ENCODE data around the gene AQP10.
"Not testable (repeated sequence)": the region's sequence is repeated elsewhere in the genome, so short reads cannot be mapped to it uniquely, and the experiment has no call there.

The AQP10 gene

GRCh38 chr1:154344977-154345837, 24.3 kb downstream of the AQP10 start:
- no peak for DNase-seq (ENCODE audit: low read depth in 2 of 2)

- DNase-seq (ENCODE audit: low read depth in 2 of 2), result no peak
Measured at GRCh38 chr1:154346276-154346917, 25.5 kb downstream of the AQP10 start.

GRCh38 chr1:154347961-154348360, 27.1 kb downstream of the AQP10 start:
- DNase-seq (ENCODE audit: low read depth in 2 of 2), result no peak

- DNase-seq (ENCODE audit: low read depth in 2 of 2), result no peak
Measured at GRCh38 chr1:154348429-154349076, 27.7 kb downstream of the AQP10 start.

GRCh38 chr1:154349121-154349520, 28.2 kb downstream of the AQP10 start:
- no peak for DNase-seq (ENCODE audit: low read depth in 2 of 2)

- DNase-seq (ENCODE audit: low read depth in 2 of 2), result no peak
Measured at GRCh38 chr1:154350383-154350782, 29.5 kb downstream of the AQP10 start.

GRCh38 chr1:154351363-154352068, 30.6 kb downstream of the AQP10 start:
- DNase-seq (ENCODE audit: low read depth in 2 of 2), result no peak

- no peak for DNase-seq (ENCODE audit: low read depth in 2 of 2)
Measured at GRCh38 chr1:154352245-154352580, 31.3 kb downstream of the AQP10 start.

GRCh38 chr1:154352581-154353459, 31.9 kb downstream of the AQP10 start:
- DNase-seq (ENCODE audit: low read depth in 2 of 2), result peak in 1 of 2 donors; percentile 34

GRCh38 chr1:154353460-154353904, 32.6 kb downstream of the AQP10 start:
- DNase-seq (ENCODE audit: low read depth in 2 of 2), result no peak

- no peak for DNase-seq (ENCODE audit: low read depth in 2 of 2)
Measured at GRCh38 chr1:154353966-154354365, 33.1 kb downstream of the AQP10 start.

- DNase-seq (ENCODE audit: low read depth in 2 of 2), result no peak
Measured at GRCh38 chr1:154358519-154358918, 37.6 kb downstream of the AQP10 start.

GRCh38 chr1:154360288-154360687, 39.4 kb downstream of the AQP10 start:
- no peak for DNase-seq (ENCODE audit: low read depth in 2 of 2)

GRCh38 chr1:154360881-154361280, 40.0 kb downstream of the AQP10 start:
- not testable (repeated sequence) for DNase-seq (ENCODE audit: low read depth in 2 of 2)

- no peak for DNase-seq (ENCODE audit: low read depth in 2 of 2)
Measured at GRCh38 chr1:154361357-154361756, 40.5 kb downstream of the AQP10 start.

GRCh38 chr1:154371436-154371835, 50.5 kb downstream of the AQP10 start:
- DNase-seq (ENCODE audit: low read depth in 2 of 2), result no peak

GRCh38 chr1:154373777-154374357, 53.0 kb downstream of the AQP10 start:
- DNase-seq (ENCODE audit: low read depth in 2 of 2), result peak in 1 of 2 donors; percentile 22
